ENCODE measurements around the gene FBN1. TPM values are rescaled to one million over a fixed set of nuclear protein-coding genes. Genes with fewer than 3 reads are reported as not detected.

Gene FBN1
- total RNA-seq, 2 experiments from 2014 or later = 1.1 to 1.6 TPM

DNA sequence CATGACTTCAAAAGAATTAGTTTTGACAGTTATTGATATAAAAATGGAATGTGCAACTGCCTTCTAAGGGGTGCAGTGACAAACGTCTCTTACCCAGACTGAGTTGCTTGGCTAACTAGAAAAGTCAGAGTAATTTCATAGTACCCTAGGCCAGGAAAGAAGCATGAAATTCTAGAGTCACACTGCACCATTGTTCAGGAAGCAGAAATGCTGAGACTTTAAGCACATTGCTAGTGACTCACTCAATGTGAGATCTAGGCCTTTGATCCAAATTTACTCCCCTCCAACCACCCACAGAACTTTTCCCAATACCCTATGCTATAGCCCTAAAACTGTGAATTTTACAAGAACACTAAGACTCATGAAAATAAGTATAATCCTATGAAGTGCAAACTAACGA lies 203.5 kb downstream of the FBN1 start:
- DNase-seq = no peak
- CTCF ChIA-PET = no interaction called here
- POLR2A ChIA-PET = no interaction called here
- Mint-ChIP-seq H3K9me3 (no peaks in the 10 kb centered on the region), H3K27ac (no peak overlapping the region), H3K4me1 (no peaks in the 10 kb centered on the region), H3K36me3 (ENCODE audit: low read depth) (no peaks in the 10 kb centered on the region), H3K27me3 (no peaks in the 10 kb centered on the region), H3K4me3 (no peak overlapping the region)

DNA sequence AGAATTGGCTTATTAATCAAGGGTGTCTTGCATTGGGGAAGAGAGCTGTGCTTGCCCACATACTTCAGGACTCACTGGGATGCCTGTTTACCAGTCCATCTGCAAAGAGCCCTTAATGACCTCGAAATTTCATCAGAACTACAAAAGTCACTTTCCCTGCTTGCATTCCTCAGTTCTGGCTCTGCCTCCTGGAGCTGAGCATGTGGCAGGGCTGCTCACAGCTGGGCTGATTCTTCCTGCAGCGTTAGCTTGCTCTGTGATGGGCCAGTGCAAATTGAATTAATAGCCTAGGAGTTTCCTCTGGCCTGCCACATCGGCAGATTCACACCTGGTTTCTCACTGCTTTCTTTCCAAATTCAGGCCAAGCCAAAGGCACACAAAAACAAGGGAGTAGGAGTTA lies 205.4 kb downstream of the FBN1 start:
- H3K4me3 Mint-ChIP-seq = no peak overlapping the region
- POLR2A ChIA-PET = no interaction called here
- no peaks in the 10 kb centered on the region for H3K9me3 Mint-ChIP-seq
- H3K27me3 Mint-ChIP-seq = no peaks in the 10 kb centered on the region
- no peaks in the 10 kb centered on the region for H3K36me3 Mint-ChIP-seq (ENCODE audit: low read depth)
- DNase-seq = no peak
- H3K27ac Mint-ChIP-seq = no peak overlapping the region
- CTCF ChIA-PET = interaction anchor here (0.7 kb wide), 1 partner anchor 79 kb away, joined by 3 read pairs; no protein-coding TSS in a partner anchor
- no peaks in the 10 kb centered on the region for H3K4me1 Mint-ChIP-seq

DNA sequence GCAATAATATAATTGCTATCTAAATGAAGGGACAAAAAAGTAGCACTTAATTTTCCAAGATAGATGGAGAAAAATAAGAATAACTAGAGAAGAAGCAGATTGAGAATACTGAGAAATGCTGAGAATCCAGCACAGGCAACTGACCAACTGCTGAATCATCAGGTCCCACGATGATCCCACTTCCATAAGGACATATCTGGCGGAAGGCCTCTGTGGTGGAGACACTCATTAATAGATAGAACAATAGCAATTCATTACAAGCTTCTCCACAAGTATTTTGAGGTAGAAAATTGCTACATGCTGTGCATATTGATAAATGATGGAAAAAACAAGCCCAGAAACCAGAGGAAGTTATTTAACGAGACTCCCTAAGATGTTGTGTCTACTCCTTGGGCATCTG lies 208.3 kb downstream of the FBN1 start:
- no peaks in the 10 kb centered on the region for H3K9me3 Mint-ChIP-seq
- no peaks in the 10 kb centered on the region for H3K27me3 Mint-ChIP-seq
- H3K27ac Mint-ChIP-seq = no peak overlapping the region
- ChIA-PET POLR2A (no interaction called here), CTCF (interaction anchor here (1.1 kb wide), 1 partner anchor 11 kb away, joined by 3 read pairs; no protein-coding TSS in a partner anchor)
- no peaks in the 10 kb centered on the region for H3K36me3 Mint-ChIP-seq (ENCODE audit: low read depth)
- no peaks in the 10 kb centered on the region for H3K4me1 Mint-ChIP-seq
- DNase-seq = no peak
- no peak overlapping the region for H3K4me3 Mint-ChIP-seq

DNA sequence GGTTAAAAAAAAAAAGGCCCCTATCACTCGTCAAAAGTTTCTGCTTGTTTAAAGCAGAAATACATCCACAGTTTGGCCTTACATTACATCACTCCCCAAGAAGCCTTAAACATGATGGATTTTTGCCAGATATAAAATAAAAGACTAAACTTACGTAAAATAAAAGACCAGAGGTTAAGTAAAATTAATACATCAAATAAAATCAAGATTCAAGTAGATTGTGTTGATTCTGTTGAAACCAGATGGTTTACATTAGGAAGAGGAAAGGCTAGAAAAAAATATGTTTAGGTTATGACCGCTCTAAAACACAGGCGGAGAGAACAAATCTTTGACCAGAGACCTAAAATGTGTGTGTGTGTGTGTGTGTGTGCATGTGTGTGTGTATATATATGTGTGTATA lies 210.2 kb downstream of the FBN1 start:
- H3K27ac Mint-ChIP-seq = no peak overlapping the region
- no peaks in the 10 kb centered on the region for H3K36me3 Mint-ChIP-seq (ENCODE audit: low read depth)
- no peaks in the 10 kb centered on the region for H3K27me3 Mint-ChIP-seq
- ChIA-PET POLR2A (no interaction called here), CTCF (no interaction called here)
- no peaks in the 10 kb centered on the region for H3K9me3 Mint-ChIP-seq
- no peak for DNase-seq
- H3K4me1 Mint-ChIP-seq = no peaks in the 10 kb centered on the region
- H3K4me3 Mint-ChIP-seq = no peak overlapping the region

DNA sequence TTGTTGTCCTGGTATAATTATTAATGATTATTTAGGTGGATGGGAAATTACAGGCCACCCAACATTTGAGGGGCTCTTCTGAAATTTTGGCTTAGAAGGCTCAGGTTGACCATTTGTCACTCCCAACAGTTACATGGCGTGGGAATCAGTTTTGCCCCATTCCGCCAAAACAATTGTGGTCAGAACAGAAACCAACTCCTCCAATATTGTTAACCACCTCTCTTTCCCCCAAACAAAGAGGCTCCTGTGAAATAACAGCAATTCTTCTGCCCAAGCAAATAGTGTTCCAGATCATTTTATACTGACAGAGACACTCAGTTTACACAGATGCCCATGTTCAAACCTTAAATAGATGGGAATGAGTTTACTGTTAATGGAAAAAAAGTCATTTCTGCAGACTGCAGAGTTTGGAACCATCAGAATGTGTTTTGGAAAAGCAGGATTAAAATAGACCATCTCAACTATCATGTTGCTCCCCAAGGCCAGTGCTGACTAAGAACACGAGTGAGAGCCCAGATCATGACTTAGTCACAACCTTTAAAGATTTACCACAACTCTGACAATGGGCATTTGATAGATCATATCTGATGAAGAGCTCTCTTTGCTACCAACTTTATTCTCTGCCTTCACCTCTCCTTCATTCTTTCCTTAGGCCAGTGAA lies 212.2 kb downstream of the FBN1 start:
- H3K36me3 Mint-ChIP-seq (ENCODE audit: low read depth) = no peaks in the 10 kb centered on the region
- DNase-seq = no peak
- ChIA-PET CTCF (no interaction called here), POLR2A (no interaction called here)
- H3K4me3 Mint-ChIP-seq = no peak overlapping the region
- H3K4me1 Mint-ChIP-seq = no peaks in the 10 kb centered on the region
- no peaks in the 10 kb centered on the region for H3K27me3 Mint-ChIP-seq
- H3K9me3 Mint-ChIP-seq = no peaks in the 10 kb centered on the region
- H3K27ac Mint-ChIP-seq = no peak overlapping the region

DNA sequence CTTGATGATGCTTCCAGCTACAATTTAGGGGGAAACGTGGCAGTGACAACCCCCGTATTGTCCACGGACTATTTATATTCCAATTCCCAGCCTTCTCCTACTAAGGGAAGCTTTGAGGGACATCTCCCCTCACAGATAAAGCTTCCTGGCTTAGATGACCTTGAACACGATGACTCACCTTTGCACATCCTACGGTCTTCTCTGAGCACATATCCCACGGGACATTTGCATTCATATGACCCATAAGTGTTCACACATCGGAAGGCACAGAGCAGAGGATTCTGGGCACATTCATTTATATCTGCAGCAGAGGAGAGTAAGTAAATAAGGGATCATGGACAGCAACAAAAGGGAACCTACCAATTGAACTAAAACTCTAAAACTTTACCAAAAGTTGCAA lies 212.8 kb downstream of the FBN1 start:
- Mint-ChIP-seq H3K36me3 (ENCODE audit: low read depth) (no peaks in the 10 kb centered on the region), H3K9me3 (no peaks in the 10 kb centered on the region), H3K27ac (no peak overlapping the region), H3K4me3 (no peak overlapping the region), H3K4me1 (no peaks in the 10 kb centered on the region), H3K27me3 (no peaks in the 10 kb centered on the region)
- no peak for DNase-seq
- ChIA-PET CTCF (no interaction called here), POLR2A (no interaction called here)

DNA sequence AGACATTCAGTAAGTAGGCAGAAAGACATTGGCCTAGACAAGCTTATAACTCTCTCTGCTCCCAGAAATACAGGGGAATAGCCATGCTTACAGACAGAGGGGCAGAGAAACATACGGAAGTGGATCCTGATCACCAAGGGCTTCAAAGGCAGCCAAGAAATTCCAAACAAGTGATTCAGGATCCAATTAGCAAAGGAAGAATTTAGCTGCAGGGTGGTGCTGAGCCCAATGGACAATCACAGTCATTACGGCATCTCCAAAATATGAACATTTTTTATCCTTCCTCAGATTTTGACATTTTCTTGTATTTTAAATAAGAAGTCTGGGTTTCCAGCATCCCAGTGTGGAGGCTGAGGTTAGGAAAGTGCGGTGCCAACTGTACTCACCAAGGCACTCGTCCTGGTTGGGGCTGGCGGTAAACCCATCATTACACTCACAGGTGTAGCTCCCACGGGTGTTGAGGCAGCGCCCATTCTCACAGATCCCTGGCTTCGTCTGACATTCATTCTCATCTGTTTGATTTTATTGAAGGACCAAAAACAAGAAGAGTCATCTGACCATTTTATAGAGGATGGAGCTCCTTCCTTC lies 217.5 kb downstream of the FBN1 start:
- H3K4me1 Mint-ChIP-seq = no peaks in the 10 kb centered on the region
- POLR2A ChIA-PET = no interaction called here
- H3K9me3 Mint-ChIP-seq = no peaks in the 10 kb centered on the region
- H3K27ac Mint-ChIP-seq = no peak overlapping the region
- no peak overlapping the region for H3K4me3 Mint-ChIP-seq
- no peak for DNase-seq
- H3K36me3 Mint-ChIP-seq (ENCODE audit: low read depth) = no peaks in the 10 kb centered on the region
- no peaks in the 10 kb centered on the region for H3K27me3 Mint-ChIP-seq
- CTCF ChIA-PET = no interaction called here

DNA sequence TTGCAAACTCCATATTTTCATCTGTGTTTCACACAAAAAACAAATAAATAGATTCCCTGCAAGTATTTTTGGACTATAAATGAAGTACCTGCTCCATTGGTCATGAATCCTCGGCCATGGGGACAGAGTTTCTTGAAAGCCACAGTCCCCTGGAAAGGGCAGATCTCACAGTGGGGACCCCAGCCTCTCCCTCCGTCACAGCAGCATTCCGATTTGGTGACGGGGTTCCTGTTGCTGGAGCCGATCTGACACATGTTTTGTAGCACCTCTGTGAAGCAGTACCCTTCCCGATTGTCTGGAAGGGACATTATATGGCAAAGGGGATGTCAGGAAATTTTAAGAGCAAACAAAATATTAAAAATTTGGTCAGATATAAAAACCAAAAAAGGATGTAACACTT lies 218.0 kb downstream of the FBN1 start:
- CTCF ChIA-PET = no interaction called here
- H3K4me1 Mint-ChIP-seq = no peaks in the 10 kb centered on the region
- H3K36me3 Mint-ChIP-seq (ENCODE audit: low read depth) = no peaks in the 10 kb centered on the region
- DNase-seq = no peak
- H3K4me3 Mint-ChIP-seq = no peak overlapping the region
- POLR2A ChIA-PET = no interaction called here
- H3K27me3 Mint-ChIP-seq = no peaks in the 10 kb centered on the region
- no peaks in the 10 kb centered on the region for H3K9me3 Mint-ChIP-seq
- H3K27ac Mint-ChIP-seq = no peak overlapping the region

DNA sequence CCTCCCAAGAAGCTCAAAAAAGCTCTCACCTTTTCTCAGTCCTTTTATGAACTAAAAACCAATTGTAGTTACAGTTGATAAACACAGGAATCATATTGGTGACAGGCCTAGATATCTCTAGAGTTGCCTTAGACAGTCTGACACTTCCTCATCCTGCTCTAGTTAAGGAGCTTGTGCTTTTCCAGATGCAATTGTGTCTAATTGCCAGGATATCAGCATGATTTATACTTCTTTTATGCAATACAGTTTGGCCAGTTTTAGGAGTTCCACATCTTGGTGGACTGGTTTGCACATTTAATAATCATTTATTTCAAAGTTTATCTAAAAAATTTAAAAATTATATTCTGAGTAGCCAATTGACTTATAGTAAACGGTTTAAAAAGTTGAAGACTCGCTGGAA lies 218.6 kb downstream of the FBN1 start:
- ChIA-PET CTCF (interaction anchor here (0.9 kb wide), 1 partner anchor 11 kb away, joined by 3 read pairs; no protein-coding TSS in a partner anchor), POLR2A (no interaction called here)
- Mint-ChIP-seq H3K27ac (no peak overlapping the region), H3K4me3 (no peak overlapping the region), H3K4me1 (no peaks in the 10 kb centered on the region), H3K36me3 (ENCODE audit: low read depth) (no peaks in the 10 kb centered on the region), H3K27me3 (no peaks in the 10 kb centered on the region), H3K9me3 (no peaks in the 10 kb centered on the region)
- DNase-seq = no peak

DNA sequence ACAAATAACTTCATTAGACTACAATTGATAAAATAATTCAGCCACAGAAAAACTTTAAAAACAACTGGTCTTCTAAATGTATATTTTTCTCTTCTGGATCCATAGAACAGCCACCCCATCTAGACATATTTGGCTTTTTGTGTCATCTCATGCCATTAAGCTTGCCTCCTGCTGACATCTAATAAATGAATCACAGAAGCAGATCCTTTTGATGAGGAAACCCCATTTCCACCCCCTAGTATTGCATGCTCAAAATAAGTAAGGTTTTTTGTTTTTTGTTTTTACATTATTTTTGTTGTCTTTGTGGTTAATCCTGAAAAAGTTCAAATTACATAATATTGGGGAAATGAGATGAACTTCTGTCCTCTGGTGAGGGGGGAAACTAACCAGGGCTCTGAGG lies 219.5 kb downstream of the FBN1 start:
- POLR2A ChIA-PET = no interaction called here
- Mint-ChIP-seq H3K4me1 (no peaks in the 10 kb centered on the region), H3K9me3 (no peaks in the 10 kb centered on the region), H3K36me3 (ENCODE audit: low read depth) (no peaks in the 10 kb centered on the region), H3K4me3 (no peak overlapping the region), H3K27ac (no peak overlapping the region), H3K27me3 (no peaks in the 10 kb centered on the region)
- CTCF ChIA-PET = interaction anchor here (0.5 to 0.9 kb wide), 2 partner anchors 12 to 992 kb away, joined by 3 read pairs; no protein-coding TSS in a partner anchor
- no peak for DNase-seq

DNA sequence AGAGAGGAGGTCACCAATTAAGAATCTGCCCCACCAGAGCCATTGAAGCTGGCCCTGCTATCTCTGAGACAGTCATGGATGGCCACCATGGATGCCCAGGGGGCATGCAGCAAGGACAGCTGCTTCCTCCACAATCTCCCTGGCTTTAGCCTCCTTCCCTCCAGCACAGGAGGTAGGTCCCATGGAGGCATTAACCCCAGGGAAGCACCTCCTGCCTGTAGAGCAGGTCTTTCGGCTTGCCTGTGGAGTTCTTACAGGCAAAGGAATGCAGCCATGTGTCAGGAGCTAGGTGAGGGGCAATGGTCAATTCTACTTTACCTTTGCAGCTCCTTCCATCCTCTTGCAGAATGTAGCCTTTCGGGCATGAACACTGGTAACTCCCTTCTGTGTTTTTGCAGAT lies 220.5 kb downstream of the FBN1 start:
- ChIA-PET CTCF (no interaction called here), POLR2A (no interaction called here)
- H3K27me3 Mint-ChIP-seq = no peaks in the 10 kb centered on the region
- no peaks in the 10 kb centered on the region for H3K36me3 Mint-ChIP-seq (ENCODE audit: low read depth)
- DNase-seq = no peak
- H3K4me3 Mint-ChIP-seq = no peak overlapping the region
- no peaks in the 10 kb centered on the region for H3K9me3 Mint-ChIP-seq
- H3K27ac Mint-ChIP-seq = no peak overlapping the region
- no peaks in the 10 kb centered on the region for H3K4me1 Mint-ChIP-seq

DNA sequence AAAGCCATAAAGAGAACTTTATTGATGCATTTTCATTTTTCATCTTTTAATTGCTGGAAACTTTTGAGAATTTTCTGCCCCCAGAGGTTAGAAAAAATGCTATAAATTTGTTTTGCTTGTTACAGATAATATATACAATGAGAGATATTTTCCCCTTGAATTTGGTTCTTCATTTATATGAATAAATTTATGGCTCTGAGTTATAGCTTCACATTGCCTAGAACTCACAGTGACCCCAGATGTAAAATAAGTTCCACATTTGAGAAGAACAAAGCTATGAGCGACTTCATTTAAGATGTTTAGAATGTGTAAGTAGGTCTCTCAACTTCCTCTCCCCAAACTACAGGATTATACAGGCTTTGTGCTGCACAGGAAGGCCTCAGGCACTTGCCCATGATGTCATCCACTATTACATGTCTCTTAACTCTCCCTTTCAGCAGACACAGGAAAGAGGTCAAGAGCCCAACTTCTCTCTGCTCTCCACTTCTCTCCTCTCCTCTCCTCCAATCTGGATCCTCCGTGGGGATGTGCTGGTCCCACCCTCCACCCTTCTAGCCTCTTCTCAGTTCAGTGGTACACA lies 221.5 kb downstream of the FBN1 start:
- no peaks in the 10 kb centered on the region for H3K36me3 Mint-ChIP-seq (ENCODE audit: low read depth)
- no peak overlapping the region for H3K4me3 Mint-ChIP-seq
- no peaks in the 10 kb centered on the region for H3K4me1 Mint-ChIP-seq
- no peaks in the 10 kb centered on the region for H3K27me3 Mint-ChIP-seq
- no peak for DNase-seq
- ChIA-PET POLR2A (no interaction called here), CTCF (no interaction called here)
- no peaks in the 10 kb centered on the region for H3K9me3 Mint-ChIP-seq
- no peak overlapping the region for H3K27ac Mint-ChIP-seq

DNA sequence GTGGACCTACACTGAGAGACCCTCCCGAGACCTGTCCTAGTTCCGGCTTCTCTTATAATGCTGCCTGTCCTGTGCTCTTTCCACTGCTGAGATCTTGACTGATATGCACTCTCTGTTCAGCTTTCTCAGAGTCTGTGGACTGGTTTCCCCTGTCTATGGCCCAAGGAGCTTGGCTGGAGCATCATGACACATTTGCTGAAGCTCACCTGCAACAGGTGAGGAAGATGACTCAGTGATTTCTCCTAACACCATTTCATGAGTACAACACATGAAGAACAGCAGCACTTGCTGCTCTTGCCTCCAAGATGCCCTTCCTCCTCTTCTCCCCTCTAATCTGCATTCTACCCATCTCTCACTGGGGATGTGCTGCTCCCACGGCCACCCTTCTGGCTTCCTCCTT lies 222.2 kb downstream of the FBN1 start:
- H3K9me3 Mint-ChIP-seq = no peaks in the 10 kb centered on the region
- DNase-seq = no peak
- H3K27ac Mint-ChIP-seq = no peak overlapping the region
- H3K36me3 Mint-ChIP-seq (ENCODE audit: low read depth) = no peaks in the 10 kb centered on the region
- CTCF ChIA-PET = no interaction called here
- H3K4me1 Mint-ChIP-seq = no peaks in the 10 kb centered on the region
- no peak overlapping the region for H3K4me3 Mint-ChIP-seq
- POLR2A ChIA-PET = no interaction called here
- H3K27me3 Mint-ChIP-seq = no peaks in the 10 kb centered on the region

DNA sequence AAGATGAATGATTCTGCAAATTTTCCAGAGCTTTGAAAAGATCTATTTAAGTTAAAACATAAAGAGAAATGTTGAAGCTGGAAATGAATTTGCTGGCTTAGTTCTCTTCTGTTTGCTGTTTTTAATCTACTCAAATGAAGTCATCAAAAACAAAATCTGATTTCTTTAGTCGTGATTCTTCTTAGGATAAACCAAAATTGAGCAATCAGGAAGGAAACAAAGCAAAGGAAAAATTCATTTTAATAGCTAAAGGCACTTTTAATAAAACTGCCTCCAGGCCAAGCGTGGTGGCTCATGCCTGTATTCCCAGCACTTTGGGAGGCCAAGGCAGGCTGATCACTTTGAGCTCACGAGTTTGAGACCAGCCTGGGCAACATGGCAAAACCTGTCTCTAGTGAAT lies 223.1 kb downstream of the FBN1 start:
- Mint-ChIP-seq H3K9me3 (no peaks in the 10 kb centered on the region), H3K27me3 (no peaks in the 10 kb centered on the region), H3K36me3 (ENCODE audit: low read depth) (no peaks in the 10 kb centered on the region), H3K4me1 (no peaks in the 10 kb centered on the region), H3K4me3 (no peak overlapping the region), H3K27ac (no peak overlapping the region)
- DNase-seq = no peak
- CTCF ChIA-PET = interaction anchor here (1.5 kb wide), 1 partner anchor 10 kb away, joined by 4 read pairs; no protein-coding TSS in a partner anchor
- POLR2A ChIA-PET = no interaction called here

All from activated CD4-positive, alpha-beta T cell treated with anti-CD3 and anti-CD28 coated beads, Interleukin-2, amount 10 ng/mL, durations not matched to agents 7 days and 5 days (primary cell).